Stimulated activated CD4-positive, alpha-beta T cell treated with anti-CD3 and anti-CD28 coated beads, Interleukin-4, amount 100 ng/mL, for 24 hours (primary cell): ENCODE data around the gene CDH23.

ENCODE experiments used
- DNase-seq: peaks from one replicate; pipeline ENCODE4 v3.0.0-alpha.2; 2020

CDH23 gene

DNA sequence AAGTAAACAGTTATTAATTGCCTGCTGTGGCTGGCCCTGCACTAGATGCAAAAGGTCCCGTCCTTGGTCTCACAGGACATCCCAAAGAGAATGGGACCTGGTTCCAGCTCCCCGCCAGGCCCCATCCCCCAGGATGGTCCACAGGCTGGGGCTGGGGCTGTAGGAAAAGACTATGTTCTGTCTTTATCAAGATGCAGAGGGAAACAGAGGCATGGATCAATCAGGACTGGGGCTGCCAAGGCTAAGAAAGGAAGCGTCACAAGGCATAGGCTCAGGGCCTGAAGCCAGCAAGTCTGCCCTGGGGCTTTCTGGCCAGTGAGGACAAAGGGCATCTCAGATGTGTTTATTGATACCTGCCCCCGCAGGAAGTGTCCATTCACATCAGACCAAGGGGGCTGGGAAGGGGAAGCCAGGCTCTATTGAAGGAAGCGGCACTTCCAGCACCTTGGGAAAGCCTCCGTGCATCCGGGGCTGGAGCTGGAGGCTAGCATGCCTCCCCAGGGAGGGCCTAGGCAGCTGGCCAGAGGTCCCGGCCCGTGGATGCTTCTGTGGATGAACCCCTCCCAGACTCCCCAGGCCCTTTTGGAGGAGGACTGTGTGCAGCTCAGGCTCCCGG lies 370.8 kb downstream of the CDH23 start:
- no peak for DNase-seq

DNA sequence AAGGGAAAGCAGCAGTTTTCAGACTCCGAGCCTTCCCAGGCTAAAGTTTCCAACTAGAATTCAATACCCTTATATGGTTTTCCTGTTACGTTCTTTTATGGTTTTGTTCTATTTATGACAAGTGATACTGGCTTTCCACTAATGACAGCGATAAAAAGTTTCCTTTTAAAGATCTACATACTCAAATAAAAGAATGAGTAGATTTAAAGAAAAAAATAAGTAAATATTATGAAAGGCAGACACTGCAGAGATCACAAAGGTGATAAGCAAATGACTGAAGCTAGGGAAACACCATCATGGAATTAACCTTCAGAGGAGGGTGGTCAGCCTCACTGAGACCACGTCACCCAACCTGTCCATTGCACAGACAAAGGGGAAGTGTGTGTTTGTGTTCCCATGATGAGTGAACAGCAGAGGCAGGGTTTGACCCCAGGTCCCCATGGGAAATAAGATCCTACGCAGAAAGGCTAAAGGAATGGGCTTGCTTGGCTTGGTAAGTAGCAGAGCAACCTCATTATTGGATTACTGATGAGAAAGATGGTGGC lies 372.6 kb downstream of the CDH23 start:
- DNase-seq, result no peak

DNA sequence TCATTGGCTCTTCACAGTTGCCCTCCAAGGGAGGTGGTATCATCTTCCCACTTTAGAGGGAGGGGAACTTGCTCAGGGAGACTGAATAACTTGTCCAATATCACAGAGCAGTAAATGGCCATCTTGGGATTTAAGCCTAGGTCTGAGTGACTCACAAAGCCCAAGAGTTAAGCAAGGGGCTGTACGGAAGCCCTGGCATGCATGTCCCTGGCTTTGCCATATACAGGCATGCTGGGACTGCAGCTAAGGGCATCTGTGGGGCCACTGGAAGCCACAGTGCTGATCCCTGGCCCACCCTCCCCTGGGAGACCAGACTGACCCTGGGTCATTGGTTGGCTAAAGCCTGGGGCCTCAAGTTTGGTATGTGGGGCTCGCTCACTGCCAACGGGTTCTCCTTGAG lies 373.5 kb downstream of the CDH23 start:
- DNase-seq, result no peak

DNA sequence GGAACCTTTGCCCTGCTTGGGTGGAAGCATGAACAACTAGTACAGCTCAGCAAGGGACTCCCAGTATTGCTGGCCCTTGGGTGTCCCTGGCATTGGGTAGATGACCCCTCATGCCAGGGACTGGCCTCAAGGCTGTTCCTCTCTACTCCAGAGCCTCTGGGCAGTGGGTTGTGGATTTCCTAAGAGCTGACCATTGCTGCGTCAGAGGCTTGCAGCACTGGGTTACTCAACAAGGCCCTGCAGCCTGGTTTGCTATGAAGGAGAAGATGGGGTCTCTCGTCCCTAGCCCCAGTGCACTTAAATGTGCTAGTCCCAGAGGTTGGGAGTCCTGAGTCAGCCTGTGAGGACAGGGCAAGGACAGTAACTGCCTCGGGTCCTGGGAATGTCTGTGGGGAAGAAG lies 374.1 kb downstream of the CDH23 start:
- DNase-seq, result no peak

DNA sequence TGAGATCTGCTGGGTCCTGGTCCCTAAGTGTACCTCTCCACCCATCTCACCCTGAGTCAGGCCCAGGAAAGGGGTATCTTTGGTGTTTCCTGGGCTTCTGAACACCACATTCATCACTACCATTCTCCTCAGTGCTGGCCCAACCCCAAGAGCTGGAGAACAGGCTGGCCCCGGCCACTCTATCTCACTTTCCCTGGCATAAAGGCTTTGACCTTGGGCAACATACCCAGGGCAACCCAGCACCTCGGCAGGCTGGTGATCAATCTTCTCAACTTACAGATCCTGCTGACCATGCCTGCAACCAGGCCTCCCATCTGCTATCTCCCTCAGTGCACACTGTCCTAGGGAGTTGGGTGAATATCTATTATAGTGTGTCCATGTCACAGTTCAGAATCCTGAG lies 374.5 kb downstream of the CDH23 start:
- no peak for DNase-seq

DNA sequence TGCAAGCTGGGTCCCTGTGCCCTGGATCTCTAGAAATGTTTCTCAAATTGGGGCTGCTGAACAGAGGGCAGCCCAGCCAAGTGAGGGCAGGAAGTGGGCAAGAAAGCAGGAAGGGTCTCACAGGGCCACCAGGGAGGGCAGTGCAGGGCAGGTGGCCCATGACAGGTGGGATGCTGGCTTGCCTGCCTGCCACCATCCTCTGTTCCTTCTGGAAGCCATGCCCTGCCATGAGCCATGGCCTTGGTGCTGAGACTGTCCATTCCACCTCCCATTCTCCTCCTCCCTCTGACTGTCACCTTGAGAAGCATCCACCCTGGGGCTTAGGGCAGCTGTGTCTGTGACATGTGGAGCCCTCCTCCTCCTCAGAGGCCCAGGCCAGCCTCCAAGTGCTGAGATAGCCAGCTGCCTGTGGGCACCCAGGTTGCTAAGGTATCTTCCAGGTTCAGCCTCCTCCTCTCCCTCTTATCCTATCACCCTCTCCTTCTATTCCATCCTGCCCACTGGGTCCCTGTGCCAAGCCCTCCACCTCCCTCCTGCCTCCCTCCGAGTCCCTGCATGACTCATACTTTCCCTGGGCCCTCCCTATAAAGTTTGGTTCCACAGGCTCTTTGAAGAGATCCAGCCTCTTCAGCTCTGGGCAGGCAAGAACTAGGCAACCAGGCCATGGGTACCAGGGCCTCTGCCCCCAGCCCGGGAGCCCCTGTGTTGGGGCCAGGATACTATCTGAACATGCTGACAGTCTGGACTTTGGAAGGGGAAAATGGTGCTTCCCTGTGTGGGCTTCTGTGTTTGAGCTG lies 375.3 kb downstream of the CDH23 start:
- DNase-seq, result peak; percentile 60

DNA sequence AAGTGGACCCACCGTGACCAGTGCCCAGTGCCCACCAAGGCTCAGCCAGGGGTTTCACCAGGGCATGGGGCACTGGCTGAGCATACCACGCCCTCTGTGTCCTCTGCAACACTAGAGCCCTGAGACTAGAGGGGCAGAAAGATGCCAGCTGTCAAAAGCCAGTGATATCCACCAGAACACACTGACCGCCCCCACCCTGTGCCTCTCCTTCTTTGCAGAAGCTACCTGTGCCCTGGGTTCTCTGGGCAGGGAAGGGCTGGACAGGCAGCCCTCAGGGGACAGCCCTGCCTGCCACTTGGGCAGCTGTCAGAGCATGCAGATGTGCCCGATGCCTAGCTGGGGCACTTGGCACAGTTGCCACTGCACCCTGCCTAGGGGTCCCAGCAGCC lies 376.1 kb downstream of the CDH23 start:
- DNase-seq, result no peak

DNA sequence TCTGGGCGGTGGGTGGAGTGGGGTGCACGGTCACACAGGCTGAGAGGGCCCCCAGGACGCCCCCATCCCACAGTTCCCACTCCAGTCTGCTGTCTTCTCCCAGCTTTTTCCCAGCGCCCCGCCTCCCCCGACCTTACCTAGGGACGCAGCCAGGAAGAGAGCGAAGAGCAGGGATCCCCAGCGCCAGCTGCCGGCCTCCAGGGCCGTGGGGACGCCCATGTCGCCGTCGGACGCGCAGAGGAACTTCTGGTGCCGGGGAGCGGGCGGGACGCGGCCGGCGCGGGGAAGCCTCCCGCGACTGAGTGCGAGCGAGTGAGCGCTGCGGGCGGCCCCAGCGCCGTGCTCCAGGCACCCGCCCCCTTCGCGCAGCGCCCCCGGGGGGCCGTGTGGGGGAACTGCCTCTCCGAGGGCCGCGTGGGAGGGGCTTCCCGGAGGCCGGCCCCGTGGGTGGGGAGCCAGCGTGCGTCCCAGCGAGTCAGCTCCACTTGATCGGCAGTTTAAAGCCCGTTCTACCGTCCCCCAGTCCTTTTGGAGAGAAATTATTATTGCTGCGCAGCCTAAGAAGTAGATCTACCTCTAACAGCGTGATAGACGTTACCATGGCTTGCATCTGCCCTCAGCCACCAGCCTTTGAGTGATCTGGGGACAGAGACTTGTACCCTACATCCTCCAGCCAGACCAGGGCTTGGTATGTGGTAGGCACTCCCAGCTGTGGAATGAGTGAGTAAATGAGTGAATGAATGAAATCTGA lies 376.7 kb downstream of the CDH23 start, which contains the start of gene VSIR:
Gene VSIR (minus strand): TSS at position 300 of the 751 bp plus-strand sequence. CDS start 81 bp downstream, at position 219.
- DNase-seq, result peak; percentile 96

DNA sequence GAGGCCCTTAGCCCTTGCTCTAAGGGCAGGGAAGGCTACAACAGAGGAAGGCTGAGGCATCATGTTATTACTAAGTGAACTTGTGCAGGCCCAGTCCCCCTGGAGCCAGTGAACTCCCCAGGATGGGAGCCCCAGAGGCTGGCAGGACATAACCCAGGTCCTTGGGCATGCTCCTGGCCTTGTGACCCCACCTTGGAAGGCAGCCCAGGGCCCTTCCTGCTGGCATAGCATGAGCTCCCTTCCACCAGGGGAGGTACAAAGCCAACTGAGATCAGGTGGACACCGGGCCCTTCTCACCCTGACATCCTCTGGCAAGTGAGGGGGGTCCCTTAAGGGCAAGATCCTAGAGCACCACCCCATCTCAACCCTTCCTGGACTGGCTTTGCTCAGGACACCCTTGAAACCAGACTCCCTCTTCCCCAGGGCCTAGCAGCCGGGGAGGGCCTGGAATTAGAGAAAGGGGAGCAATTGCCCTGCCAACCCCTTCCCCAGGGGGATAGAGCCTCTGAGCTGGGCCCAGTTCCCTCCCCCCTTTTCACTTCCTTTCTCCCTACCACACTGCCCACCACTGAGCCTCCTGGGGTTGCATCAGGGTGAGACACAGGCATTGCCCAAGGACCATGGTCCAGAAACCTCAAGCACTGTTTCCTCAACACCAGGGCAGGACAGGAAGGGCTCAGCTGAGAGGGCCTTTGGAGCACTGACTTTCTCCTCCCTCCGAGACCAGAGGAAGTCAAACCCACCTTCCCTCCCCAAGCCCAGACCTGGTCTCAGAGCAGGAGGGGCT lies 378.4 kb downstream of the CDH23 start:
- DNase-seq, result no peak

DNA sequence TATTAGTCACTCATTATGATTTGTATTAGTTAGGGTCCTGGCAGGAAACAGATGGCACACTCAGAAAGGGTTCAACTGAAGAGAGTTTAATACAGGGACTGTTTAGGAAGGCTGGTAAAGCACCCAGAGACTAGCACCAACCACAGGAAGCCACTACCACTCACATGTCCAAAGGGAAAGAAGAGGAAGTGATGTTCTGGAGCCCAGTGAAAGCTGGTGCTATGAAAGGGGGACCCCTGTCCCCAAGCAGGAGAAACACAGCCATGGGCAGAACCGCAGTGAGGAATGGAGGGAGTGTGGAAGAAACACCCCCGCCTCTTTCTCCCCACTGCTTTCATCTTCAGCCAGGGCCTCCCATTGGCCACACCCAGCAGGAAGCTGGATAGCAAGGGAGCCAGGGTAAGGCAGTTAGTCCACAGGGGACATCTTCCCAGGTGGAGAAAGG lies 379.8 kb downstream of the CDH23 start:
- no peak for DNase-seq

DNA sequence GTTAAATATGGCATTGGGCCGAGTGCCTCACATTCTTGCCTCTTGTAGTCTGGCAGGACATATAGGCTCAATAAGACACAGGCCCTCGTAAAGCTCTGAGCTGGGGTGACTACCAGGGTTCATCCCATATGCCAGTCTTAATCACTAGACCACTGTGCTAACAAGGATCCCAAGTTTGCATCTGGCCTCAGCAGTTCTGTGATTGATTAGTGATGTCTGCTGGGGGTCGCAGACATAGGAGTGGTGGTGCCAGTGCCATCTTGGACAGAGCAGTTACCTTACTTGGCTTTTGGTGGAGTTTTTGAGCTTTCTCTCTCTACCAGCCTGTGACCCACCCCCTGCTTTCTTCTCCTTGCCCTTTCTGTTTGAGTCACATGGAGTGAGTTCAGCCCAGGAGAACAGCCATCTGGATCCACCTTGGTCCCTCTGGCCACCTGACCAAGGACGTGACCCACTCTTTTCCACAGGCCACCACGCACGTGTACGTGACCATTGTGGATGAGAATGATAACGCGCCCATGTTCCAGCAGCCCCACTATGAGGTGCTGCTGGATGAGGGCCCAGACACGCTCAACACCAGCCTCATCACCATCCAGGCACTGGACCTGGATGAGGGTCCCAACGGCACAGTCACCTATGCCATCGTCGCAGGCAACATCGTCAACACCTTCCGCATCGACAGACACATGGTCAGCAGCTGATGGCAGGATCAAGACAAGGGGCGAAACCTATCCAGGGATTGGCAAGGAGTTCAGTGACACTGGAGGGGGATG lies 380.7 kb downstream of the CDH23 start:
- DNase-seq, result no peak

DNA sequence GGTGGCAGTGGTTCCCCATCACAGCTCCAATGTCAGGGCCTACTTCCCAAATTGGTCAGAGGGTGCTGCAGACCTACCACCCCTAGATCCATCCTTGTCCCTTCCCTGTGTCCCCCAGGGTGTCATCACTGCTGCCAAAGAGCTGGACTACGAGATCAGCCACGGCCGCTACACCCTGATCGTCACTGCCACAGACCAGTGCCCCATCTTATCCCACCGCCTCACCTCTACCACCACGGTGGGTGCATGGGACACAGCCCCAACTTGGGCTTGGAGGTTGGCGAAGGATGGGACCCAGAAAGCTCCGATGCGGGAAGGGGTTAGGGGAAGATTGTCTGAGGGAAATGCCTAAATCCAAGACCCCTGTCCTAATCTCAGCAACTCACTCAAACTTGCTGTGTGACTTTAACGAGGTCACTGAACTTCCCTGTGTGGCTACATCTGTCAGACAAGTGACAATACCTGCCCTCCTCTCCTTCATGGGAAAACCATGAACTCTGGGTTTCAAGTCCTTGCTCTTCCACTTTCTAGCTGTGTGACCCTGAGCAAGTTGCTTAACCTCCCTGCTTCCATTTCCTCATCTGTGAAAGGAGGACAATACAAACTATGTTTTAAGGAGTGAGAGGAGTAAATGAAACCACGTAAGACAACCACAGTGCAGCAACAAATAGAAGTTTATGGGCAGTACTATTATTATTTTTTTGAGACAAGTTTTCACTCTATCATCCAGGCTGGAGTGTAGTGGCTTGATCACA lies 381.5 kb downstream of the CDH23 start:
- DNase-seq, result no peak

DNA sequence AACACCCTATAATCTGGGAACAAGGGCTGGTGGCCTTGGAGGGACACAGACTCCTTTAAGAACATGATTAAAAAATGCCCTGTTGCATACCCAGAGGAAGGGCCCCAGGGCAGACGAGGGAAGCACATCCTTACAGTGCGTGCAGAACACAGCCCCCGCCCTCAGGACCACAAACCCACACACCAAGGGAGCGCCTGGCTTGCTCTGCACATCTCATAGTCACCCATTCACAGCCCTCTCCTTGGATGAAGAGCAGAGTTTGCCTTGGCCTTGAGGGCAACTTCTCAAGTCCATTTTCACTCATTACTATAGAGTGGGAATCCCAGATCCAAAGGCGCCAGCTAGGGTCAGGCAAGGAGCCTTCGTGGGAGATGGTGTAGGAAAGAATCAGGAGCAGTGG lies 382.9 kb downstream of the CDH23 start:
- no peak for DNase-seq

DNA sequence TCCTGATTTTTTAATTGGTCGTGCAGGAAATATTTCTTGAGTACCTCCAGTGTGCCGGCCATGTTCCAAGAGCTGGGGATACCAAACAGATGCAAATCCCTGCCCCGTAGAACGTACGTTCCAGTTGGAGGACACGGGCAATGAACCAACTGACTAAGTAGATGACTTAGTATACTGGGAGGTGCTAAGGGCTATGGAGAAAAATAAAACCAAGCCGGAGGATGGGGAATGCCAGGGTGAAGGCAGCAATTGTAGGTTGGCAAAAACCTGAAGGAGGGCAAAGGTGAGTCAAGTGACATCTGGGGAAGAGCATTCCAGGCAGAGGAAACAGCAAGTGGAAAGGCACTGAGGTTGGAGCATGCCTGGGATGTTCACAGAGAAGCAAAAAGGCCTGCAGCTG lies 383.4 kb downstream of the CDH23 start:
- DNase-seq, result no peak

DNA sequence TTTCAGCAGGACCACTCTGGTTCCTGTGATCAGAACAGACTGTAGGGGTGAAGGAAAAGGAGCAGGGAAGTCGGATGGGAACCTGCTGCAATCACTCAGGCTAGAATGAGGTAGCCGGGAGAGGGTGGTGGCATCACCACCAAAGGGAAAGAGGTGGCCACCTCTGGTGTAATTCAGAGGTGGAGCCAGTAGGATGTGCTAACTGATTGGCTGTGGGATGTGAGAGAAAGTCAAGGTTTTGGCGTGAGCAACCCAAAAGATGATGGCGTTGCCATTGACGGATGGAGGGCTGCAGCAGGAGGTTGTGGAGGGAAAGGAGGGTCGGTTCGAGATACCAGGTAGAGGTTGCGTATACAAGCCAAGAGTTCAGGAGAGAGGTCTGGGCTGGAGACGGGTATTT lies 384.0 kb downstream of the CDH23 start:
- DNase-seq, result no peak

DNA sequence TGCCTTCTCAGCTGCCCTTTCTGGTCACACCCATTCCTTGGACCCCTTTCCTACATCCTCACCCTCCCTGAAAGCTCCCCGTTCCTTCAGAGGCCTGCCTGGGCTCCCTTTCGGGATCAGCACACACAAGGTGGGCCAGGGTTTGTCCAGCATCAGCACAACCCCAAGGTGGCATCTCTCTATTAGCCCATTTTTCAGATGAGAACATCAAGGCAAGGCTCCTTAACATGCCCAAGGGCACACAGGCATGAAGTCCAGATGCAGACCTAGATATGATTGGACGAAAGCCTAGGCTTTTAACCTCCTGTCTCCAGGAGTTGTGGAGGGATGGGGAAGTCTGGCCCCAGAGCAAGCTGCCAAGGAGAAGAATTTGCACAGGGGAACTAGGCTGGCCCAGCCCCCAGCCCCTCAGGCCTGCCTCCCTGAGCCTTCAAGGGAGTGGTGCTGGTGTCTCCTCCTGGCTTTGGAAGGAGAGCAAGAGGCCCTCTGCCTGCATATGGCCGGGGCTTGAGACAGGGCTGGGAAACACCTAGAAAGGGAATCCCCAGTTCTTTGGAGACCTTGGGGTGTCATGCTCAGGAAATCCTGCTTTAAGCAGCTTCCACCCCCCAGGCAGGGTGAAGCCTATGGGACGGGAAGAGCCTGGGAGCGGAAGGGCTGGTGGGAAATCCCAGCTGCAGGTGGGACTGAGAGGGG lies 385.6 kb downstream of the CDH23 start:
- no peak for DNase-seq

DNA sequence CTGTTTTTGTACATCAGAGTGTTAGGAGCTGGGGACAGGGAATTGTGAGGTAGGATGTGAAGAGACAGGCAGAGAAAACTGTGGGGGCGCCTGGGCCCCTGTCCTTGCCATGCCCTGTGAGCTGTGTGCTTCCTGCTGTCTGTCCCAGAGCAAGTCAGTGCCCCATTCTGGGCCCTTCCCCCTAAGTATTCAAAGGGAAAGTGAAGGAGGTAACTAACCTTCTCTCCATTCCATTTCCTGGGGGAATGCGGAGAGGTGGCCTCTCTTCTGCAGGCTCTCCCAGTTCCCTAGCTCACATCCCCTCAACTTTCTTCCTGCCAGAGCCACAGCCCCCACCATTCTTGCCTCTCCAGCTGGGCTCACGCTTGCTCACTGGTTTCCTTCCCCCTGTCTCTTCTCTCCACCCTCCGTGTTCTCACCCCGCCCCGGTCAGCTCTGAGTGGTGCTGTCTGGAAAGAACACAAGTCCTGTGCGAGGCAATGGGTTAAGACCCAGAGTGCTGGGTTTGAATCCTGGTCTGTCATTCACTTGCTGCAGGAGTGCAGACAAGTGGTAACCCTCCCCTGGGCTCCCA lies 386.3 kb downstream of the CDH23 start:
- no peak for DNase-seq

DNA sequence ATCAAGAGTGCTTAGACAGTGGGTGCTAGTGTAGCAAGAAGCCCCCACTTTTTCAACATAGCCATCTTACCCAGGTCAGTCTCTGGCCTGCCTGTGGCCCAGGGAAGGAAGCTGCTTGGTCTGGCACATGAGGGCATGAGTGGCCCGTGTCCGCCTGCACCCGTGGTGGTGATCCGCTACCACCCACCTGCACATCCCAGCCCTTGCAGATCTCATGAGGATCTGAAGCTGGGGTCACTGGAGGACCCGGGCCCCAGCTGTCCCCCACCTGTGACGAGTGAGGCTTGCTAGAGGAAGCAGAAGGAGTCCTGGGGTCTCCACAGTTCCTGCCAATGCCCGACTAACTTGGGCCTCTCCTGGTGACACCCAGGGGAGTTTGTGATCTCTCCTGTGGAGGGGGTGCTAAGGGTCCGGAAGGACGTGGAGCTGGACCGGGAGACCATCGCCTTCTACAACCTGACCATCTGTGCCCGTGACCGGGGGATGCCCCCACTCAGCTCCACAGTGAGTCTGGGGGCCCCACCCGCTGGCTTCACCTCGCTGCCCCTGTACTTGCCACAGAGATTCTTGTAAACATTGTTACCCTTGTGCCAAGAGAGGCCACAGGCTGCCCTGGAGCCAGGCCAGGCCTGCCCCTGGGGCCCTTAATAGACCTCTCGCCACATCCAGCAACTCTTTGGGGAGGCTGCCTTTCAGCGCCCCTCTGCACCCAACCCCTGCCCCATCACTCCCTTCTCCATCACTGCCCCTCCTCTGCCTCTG lies 387.4 kb downstream of the CDH23 start:
- no peak for DNase-seq

DNA sequence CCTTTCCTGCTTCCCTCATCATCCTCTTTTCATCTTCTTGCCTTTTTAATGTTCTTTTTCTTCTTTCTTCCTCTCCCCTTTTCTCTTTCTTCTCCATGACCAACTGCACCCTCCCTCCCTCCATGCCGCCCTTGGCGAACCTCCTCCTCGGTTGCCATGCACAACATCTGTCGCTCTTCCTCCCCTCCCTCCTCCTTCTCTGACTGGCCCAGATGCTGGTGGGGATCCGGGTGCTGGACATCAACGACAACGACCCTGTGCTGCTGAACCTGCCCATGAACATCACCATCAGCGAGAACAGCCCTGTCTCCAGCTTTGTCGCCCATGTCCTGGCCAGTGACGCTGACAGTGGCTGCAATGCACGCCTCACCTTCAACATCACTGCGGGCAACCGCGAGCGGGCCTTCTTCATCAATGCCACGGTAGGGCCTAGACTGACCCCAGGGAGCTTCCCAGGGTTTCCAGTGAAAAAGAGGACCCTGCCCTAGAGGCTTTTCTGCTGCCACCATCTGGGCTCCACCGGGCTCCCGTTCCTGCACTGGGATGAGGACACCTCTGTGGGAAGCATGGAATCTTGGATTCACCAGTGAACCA lies 388.1 kb downstream of the CDH23 start:
- DNase-seq, result no peak
